Cardiac fibroblast (primary cell): ENCODE data around the gene SHLD2.
"Not testable (repeated sequence)": the region's sequence is repeated elsewhere in the genome, so short reads cannot be mapped to it uniquely, and the experiment has no call there.

Source experiments
- DNase-seq, 2 donors: peaks; one replicate each; pipeline versions ENCODE4 v3.0.0 to v3.0.0-alpha.2; 2010; ENCODE audit warnings: low read depth in 2 of 2
- H3K4me3 ChIP-seq, 2 donors: replicated peaks in 1 of 2; 1 replicate in 1 of 2; 2 replicates in 1 of 2; pipeline ENCODE4 v1.5.1; 2011; ENCODE audit warnings: low read depth in 2 of 2, low read length in 2 of 2, mild to moderate bottlenecking in 2 of 2, moderate library complexity in 1 of 2
- CTCF ChIP-seq: IDR thresholded peaks from one replicate; pipeline ENCODE4 v1.5.1; 2011; ENCODE audit warnings: low read depth, mild to moderate bottlenecking, low read length, inconsistent platforms

Gene SHLD2

GRCh38 chr10:87105446-87106124, 10.6 kb downstream of the SHLD2 start:
- H3K4me3 ChIP-seq, result no peak overlapping the region
- no peak for DNase-seq
- no peak for TF ChIP-seq CTCF

GRCh38 chr10:87118122-87118521, 23.1 kb downstream of the SHLD2 start:
- DNase-seq, H3K4me3 ChIP-seq: not testable (repeated sequence)

- H3K4me3 ChIP-seq, DNase-seq: not testable (repeated sequence)
These were observed 24.0 kb downstream of the SHLD2 start for GRCh38 chr10:87119029-87119428.

- DNase-seq, H3K4me3 ChIP-seq: not testable (repeated sequence)
These were observed 28.3 kb downstream of the SHLD2 start for GRCh38 chr10:87123351-87123750.

GRCh38 chr10:87127048-87127447, 32.0 kb downstream of the SHLD2 start:
- not testable (repeated sequence) for DNase-seq, H3K4me3 ChIP-seq

GRCh38 chr10:87127607-87128156, 32.7 kb downstream of the SHLD2 start:
- H3K4me3 ChIP-seq, result not testable (repeated sequence)
- DNase-seq, result peak in 1 of 2 donors; percentile 4

GRCh38 chr10:87132176-87132575, 37.2 kb downstream of the SHLD2 start:
- peak; percentile 23 to 64 for DNase-seq
- not testable (repeated sequence) for H3K4me3 ChIP-seq

GRCh38 chr10:87133936-87134335, 38.9 kb downstream of the SHLD2 start:
- DNase-seq, H3K4me3 ChIP-seq: not testable (repeated sequence)

- not testable (repeated sequence) for DNase-seq, H3K4me3 ChIP-seq
These were observed 39.4 kb downstream of the SHLD2 start for GRCh38 chr10:87134440-87134839.

- not testable (repeated sequence) for H3K4me3 ChIP-seq, DNase-seq
These were observed 42.5 kb downstream of the SHLD2 start for GRCh38 chr10:87137478-87137877.

GRCh38 chr10:87142230-87143108, 47.5 kb downstream of the SHLD2 start:
- H3K4me3 ChIP-seq, result not testable (repeated sequence)
- peak; percentile 60 to 61 for DNase-seq

- peak in 1 of 2 donors; percentile 9 for DNase-seq
- H3K4me3 ChIP-seq, result not testable (repeated sequence)
These were observed 48.1 kb downstream of the SHLD2 start for GRCh38 chr10:87143109-87143418.

- DNase-seq, H3K4me3 ChIP-seq: not testable (repeated sequence)
These were observed 50.6 kb downstream of the SHLD2 start for GRCh38 chr10:87145598-87145997.

- not testable (repeated sequence) for DNase-seq, H3K4me3 ChIP-seq
These were observed 54.1 kb downstream of the SHLD2 start for GRCh38 chr10:87149020-87149609.

- not testable (repeated sequence) for DNase-seq, H3K4me3 ChIP-seq
These were observed 56.5 kb downstream of the SHLD2 start for GRCh38 chr10:87151516-87151915.

- H3K4me3 ChIP-seq, DNase-seq: not testable (repeated sequence)
These were observed 61.8 kb downstream of the SHLD2 start for GRCh38 chr10:87156841-87157240.

GRCh38 chr10:87157821-87158220, 62.8 kb downstream of the SHLD2 start:
- peak; percentile 20 to 71 for DNase-seq
- H3K4me3 ChIP-seq, result not testable (repeated sequence)
